ENCODE results near the gene FOXQ1.

DNA sequence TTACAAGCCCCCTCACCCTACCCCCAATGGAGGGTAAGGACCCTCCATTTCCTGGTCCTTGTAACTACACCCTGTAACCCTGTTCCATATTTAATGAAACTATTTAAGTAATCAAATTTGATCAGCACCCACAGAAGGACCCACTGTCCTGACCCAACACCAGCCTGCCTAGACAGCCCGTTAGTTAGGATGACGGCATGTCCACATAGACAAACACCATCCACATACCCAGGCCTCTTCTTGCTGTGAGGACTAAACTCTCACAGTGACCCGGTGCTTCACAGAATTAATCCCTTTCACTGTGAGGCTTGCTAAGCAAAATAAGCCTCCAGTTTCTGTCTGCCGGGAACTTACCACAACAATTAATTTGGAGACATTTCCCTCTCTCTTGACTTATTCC lies 32.8 kb upstream of the FOXQ1 start:
- TF ChIP-seq POLR2A (IDR thresholded peaks at IDR 0.05; ENCODE audit: low read depth, low read length) (no peak), POLR2AphosphoS5 (IDR thresholded peaks at IDR 0.05; ENCODE audit: low read depth, low read length) (no peak)
